H1 (cell line): ENCODE data around the gene ZMYM2. TPM values are rescaled to one million over a fixed set of nuclear protein-coding genes. Genes with fewer than 3 reads are reported as not detected.

Experiments used
- CTCF ChIA-PET: fragments of 300-600 bp; sonication (Branson Sonifier 250); formaldehyde crosslinking; loops from one replicate; lab custom pipeline; 2021; ENCODE audit not compliant: partially characterized antibody; lab: Charles Lee
- POLR2A ChIA-PET: fragments of 300-600 bp; sonication (Branson Sonifier 250); formaldehyde crosslinking; loops from one replicate; lab custom pipeline; 2021; ENCODE audit warnings: inconsistent platforms; ENCODE audit not compliant: partially characterized antibody; lab: Charles Lee
- DNase-seq, 2 experiments: peaks; one replicate each; pipeline versions ENCODE4 v3.0.0 to v3.0.0-alpha.2; 2010 to 2022; ENCODE audit warnings: low spot score in 2 of 2, low read depth in 1 of 2, mixed read lengths in 1 of 2
- FAIRE-seq: peaks from 2 replicates; lab custom pipeline; 2011; peaks lifted over from hg19 to GRCh38; lab: Jason Lieb, UNC
- H2AFZ ChIP-seq: 2 replicates; pipeline ENCODE4 v1.8.1; 2012; ENCODE audit warnings: low read length, inconsistent platforms
- H2AK5ac ChIP-seq: 2 replicates; pipeline ENCODE4 v1.6.1; 2013; ENCODE audit warnings: low read depth, low read length
- H2BK120ac ChIP-seq: replicated peaks from 2 replicates; pipeline ENCODE3; 2013; ENCODE audit warnings: low read depth, low read length, inconsistent platforms
- H2BK12ac ChIP-seq: 2 replicates; pipeline ENCODE4 v1.6.1; 2013; ENCODE audit warnings: low read depth, low read length
- H2BK15ac ChIP-seq: 2 replicates; pipeline ENCODE4 v1.6.1; 2013; ENCODE audit warnings: low read length
- H2BK20ac ChIP-seq: 2 replicates; pipeline ENCODE4 v1.6.1; 2013; ENCODE audit warnings: low read length
- H2BK5ac ChIP-seq: 2 replicates; pipeline ENCODE4 v1.6.1; 2013; ENCODE audit warnings: low read depth, low read length
- H3K14ac ChIP-seq: 2 replicates; pipeline ENCODE4 v1.6.1; 2013; ENCODE audit warnings: inconsistent platforms; ENCODE audit not compliant: insufficient read length
- H3K18ac ChIP-seq: 2 replicates; pipeline ENCODE4 v1.6.1; 2013; ENCODE audit warnings: low read length; ENCODE audit errors: extremely low read depth
- H3K23ac ChIP-seq: 2 replicates; pipeline ENCODE4 v1.6.1; 2013; ENCODE audit warnings: inconsistent platforms; ENCODE audit not compliant: insufficient read length
- H3K23me2 ChIP-seq: 2 replicates; pipeline ENCODE4 v1.6.1; 2013; ENCODE audit warnings: low read depth, low read length
- H3K27ac ChIP-seq: 2 replicates; pipeline ENCODE4 v1.6.1; 2011; ENCODE audit warnings: low read depth, low read length, inconsistent platforms
- H3K27me3 ChIP-seq, 4 experiments: replicated peaks in 1 of 4; 1 replicate in 1 of 4; 2 replicates in 3 of 4; pipeline versions ENCODE4 v1.6.1 to v1.8.1; 2011 to 2013; ENCODE audit warnings: low read length in 3 of 4, mild to moderate bottlenecking in 3 of 4, inconsistent platforms in 2 of 4, mixed read lengths in 2 of 4, moderate library complexity in 1 of 4; ENCODE audit not compliant: control insufficient read depth in 3 of 4, insufficient read depth in 3 of 4; ENCODE audit errors: extremely low read depth in 1 of 4
- H3K36me3 ChIP-seq, 4 experiments: 2 replicates each; pipeline versions ENCODE4 v1.6.1 to v1.8.1; 2011 to 2013; ENCODE audit warnings: mild to moderate bottlenecking in 4 of 4, low read length in 3 of 4, moderate library complexity in 2 of 4, control low read depth in 1 of 4, inconsistent platforms in 1 of 4; ENCODE audit not compliant: insufficient read depth in 4 of 4, control insufficient read depth in 2 of 4
- H3K4ac ChIP-seq: replicated peaks from 2 replicates; pipeline ENCODE3; 2013; ENCODE audit warnings: low read length, low read depth, mixed read lengths, inconsistent platforms; ENCODE audit not compliant: insufficient read length
- H3K4me1 ChIP-seq, 4 experiments: replicated peaks in 1 of 4; 1 replicate in 1 of 4; 2 replicates in 3 of 4; pipeline versions ENCODE4 v1.6.1 to v1.8.1; 2011 to 2013; ENCODE audit warnings: low read length in 3 of 4, inconsistent platforms in 2 of 4, mixed read lengths in 1 of 4; ENCODE audit not compliant: insufficient read depth in 4 of 4, control insufficient read depth in 3 of 4
- H3K4me2 ChIP-seq, 2 experiments: 2 replicates each; pipeline versions ENCODE4 v1.6.1 to v1.8.1; 2011 to 2013; ENCODE audit warnings: low read depth in 2 of 2, low read length in 2 of 2, control low read depth in 1 of 2, inconsistent platforms in 1 of 2, mild to moderate bottlenecking in 1 of 2; ENCODE audit not compliant: insufficient read depth in 1 of 2
- H3K4me3 ChIP-seq, 4 experiments: fragments of 200-600, 300-600 bp in 1 of 4; sonication (generic), shearing (Covaris generic), sonication (Bioruptor Twin) in 1 of 4; 2 replicates each; pipeline versions ENCODE4 v1.5.1 to v1.8.1; 2011 to 2016; ENCODE audit warnings: low read length in 4 of 4, low read depth in 3 of 4, control low read depth in 2 of 4, inconsistent platforms in 2 of 4, mild to moderate bottlenecking in 2 of 4, mixed read lengths in 1 of 4, moderate library complexity in 1 of 4; ENCODE audit not compliant: insufficient read depth in 2 of 4; ENCODE audit errors: extremely low read depth in 1 of 4
- H3K56ac ChIP-seq: replicated peaks from 2 replicates; pipeline ENCODE3; 2013; ENCODE audit warnings: low read depth, mild to moderate bottlenecking, mixed read lengths, low read length, inconsistent platforms; ENCODE audit not compliant: insufficient read length
- H3K79me1 ChIP-seq: 2 replicates; pipeline ENCODE4 v1.6.1; 2013; ENCODE audit warnings: low read depth, low read length, control low read depth
- H3K79me2 ChIP-seq, 2 experiments: 2 replicates each; pipeline versions ENCODE4 v1.6.1 to v1.8.1; 2012 to 2013; ENCODE audit warnings: low read length in 2 of 2, mild to moderate bottlenecking in 2 of 2, inconsistent platforms in 1 of 2; ENCODE audit not compliant: insufficient read depth in 2 of 2, control insufficient read depth in 1 of 2
- H3K9ac ChIP-seq, 4 experiments: replicated peaks in 1 of 4; 1 replicate in 1 of 4; 2 replicates in 3 of 4; pipeline versions ENCODE4 v1.6.1 to v1.8.1; 2011 to 2013; ENCODE audit warnings: low read depth in 3 of 4, low read length in 3 of 4, control low read depth in 2 of 4, mild to moderate bottlenecking in 2 of 4, moderate library complexity in 2 of 4, inconsistent platforms in 1 of 4; ENCODE audit errors: extremely low read depth in 1 of 4
- H3K9me3 ChIP-seq, 2 experiments: 2 replicates each; pipeline versions ENCODE4 v1.6.1 to v1.8.1; 2012 to 2013; ENCODE audit warnings: mild to moderate bottlenecking in 2 of 2, moderate library complexity in 2 of 2, control low read depth in 1 of 2, inconsistent platforms in 1 of 2, low read depth in 1 of 2, low read length in 1 of 2, mixed read lengths in 1 of 2; ENCODE audit not compliant: insufficient read depth in 2 of 2
- H4K20me1 ChIP-seq, 2 experiments: replicated peaks in 1 of 2; 2 replicates each; pipeline versions ENCODE3 to v1.8.1; 2011 to 2013; ENCODE audit warnings: inconsistent platforms in 2 of 2, low read length in 2 of 2, mild to moderate bottlenecking in 1 of 2; ENCODE audit not compliant: insufficient read depth in 2 of 2, control insufficient read depth in 1 of 2
- H4K5ac ChIP-seq: 2 replicates; pipeline ENCODE4 v1.6.1; 2013; ENCODE audit warnings: low read length, low read depth, mixed read lengths, inconsistent platforms; ENCODE audit not compliant: insufficient read length
- H4K8ac ChIP-seq: 2 replicates; pipeline ENCODE4 v1.8.0; 2013; ENCODE audit warnings: mild to moderate bottlenecking, moderate library complexity, low read length, inconsistent platforms; ENCODE audit not compliant: insufficient read depth; ENCODE audit errors: extremely low read depth
- H4K91ac ChIP-seq: replicated peaks from 2 replicates; pipeline ENCODE3; 2013; ENCODE audit warnings: low read length, mixed read lengths, inconsistent platforms; ENCODE audit not compliant: insufficient read length
- ASH2L ChIP-seq: fragments of 200-600, 300-600 bp; sonication (generic); IDR thresholded peaks from one replicate; pipeline ENCODE4 v1.7.1; 2017; ENCODE audit warnings: low read length
- BACH1 ChIP-seq: IDR thresholded peaks from 2 replicates; pipeline ENCODE4 v1.6.1; 2012; ENCODE audit warnings: low read length, improper control_type of control experiment
- CBX8 ChIP-seq: fragments of 300-800, 300-1000 bp; sonication (generic); IDR thresholded peaks from 2 replicates; pipeline ENCODE4 v1.7.1; 2016; ENCODE audit warnings: low read depth, low read length, borderline replicate concordance
- CTBP2 ChIP-seq: IDR thresholded peaks from 2 replicates; pipeline ENCODE4 v1.7.0; 2011; ENCODE audit warnings: borderline replicate concordance, mild to moderate bottlenecking, moderate library complexity, mixed read lengths, low read length; ENCODE audit not compliant: insufficient read depth, insufficient read length
- EZH2 ChIP-seq: fragments of 200-600 bp; sonication (generic); IDR thresholded peaks from 2 replicates; pipeline ENCODE4 v1.7.1; 2012; ENCODE audit warnings: low read depth, mild to moderate bottlenecking, moderate library complexity, low read length, inconsistent platforms; ENCODE audit not compliant: severe bottlenecking
- GABPA ChIP-seq: IDR thresholded peaks from 2 replicates; pipeline ENCODE4 v1.6.1; 2011; ENCODE audit warnings: mild to moderate bottlenecking, low read length, moderate library complexity, borderline replicate concordance; ENCODE audit not compliant: insufficient read depth
- JUN ChIP-seq: IDR thresholded peaks from 2 replicates; pipeline ENCODE4 v1.6.1; 2011; ENCODE audit warnings: low read depth, mild to moderate bottlenecking, improper control_type of control experiment, low read length
- KDM1A ChIP-seq: fragments of 200-600, 300-600 bp; sonication (generic); IDR thresholded peaks from 2 replicates; pipeline ENCODE4 v1.7.1; 2016; ENCODE audit warnings: mild to moderate bottlenecking, low read length, borderline replicate concordance
- POU5F1 ChIP-seq: IDR thresholded peaks from 2 replicates; pipeline ENCODE4 v1.6.1; 2011; ENCODE audit warnings: low read depth, mild to moderate bottlenecking, low read length, moderate library complexity
- RNF2 ChIP-seq: fragments of 200-900, 300-1000 bp; sonication (generic); IDR thresholded peaks from 2 replicates; pipeline ENCODE4 v1.7.1; 2016; ENCODE audit warnings: borderline replicate concordance, low read depth, mild to moderate bottlenecking, antibody characterized with exemption, low read length; ENCODE audit not compliant: poor library complexity, severe bottlenecking; ENCODE audit errors: missing control alignments
- SP2 ChIP-seq: IDR thresholded peaks from 2 replicates; pipeline ENCODE4 v1.6.1; 2012; ENCODE audit warnings: mild to moderate bottlenecking, low read length, inconsistent platforms
- SP4 ChIP-seq: IDR thresholded peaks from 2 replicates; pipeline ENCODE4 v1.6.1; 2012; ENCODE audit warnings: low read length, inconsistent platforms
- SRF ChIP-seq: IDR thresholded peaks from 2 replicates; pipeline ENCODE4 v1.6.1; 2011; ENCODE audit warnings: mild to moderate bottlenecking, low read depth, low read length, moderate library complexity
- TBP ChIP-seq: IDR thresholded peaks from 2 replicates; pipeline ENCODE4 v1.6.1; 2011; ENCODE audit warnings: low read depth, low read length, improper control_type of control experiment
- YY1 ChIP-seq: IDR thresholded peaks from 2 replicates; pipeline ENCODE4 v1.6.1; 2011; ENCODE audit warnings: low read depth, mild to moderate bottlenecking, low read length
- WGBS, 2 experiments: shearing (Covaris generic) in 1 of 2; methylation state at CpG; one replicate each; pipeline versions ENCODE4 v1.1.6 to v1.1.7; 2013 to 2015; ENCODE audit warnings: low lambda C conversion rate in 2 of 2, mixed read lengths in 2 of 2, inconsistent platforms in 1 of 2, low coverage in 1 of 2, missing lambda C conversion rate in 1 of 2; ENCODE audit not compliant: insufficient replicate concordance in 2 of 2, insufficient coverage in 1 of 2, insufficient read length in 1 of 2; ENCODE audit errors: extremely low coverage in 1 of 2, missing lambda C conversion rate in 1 of 2; 5-methylcytosine and 5-hydroxymethylcytosine counted together
- polyA plus RNA-seq, 7 experiments: library from polyadenylated mRNA; depleted of rRNA in 3 of 7; stranded (reverse) in 5 of 7; unstranded in 2 of 7; fragments of >200 nt in 5 of 7; fragments of 200-250 nt in 2 of 7; gene quantifications; 1 replicate in 5 of 7; 2 replicates in 1 of 7; 4 replicates in 1 of 7; pipeline versions ENCODE4 v1.2.1 to v1.2.3, GENCODE V29; 2011 to 2013; ENCODE audit warnings: missing spikeins in 2 of 7, mixed read lengths in 2 of 7
- total RNA-seq: library from RNA; stranded (reverse); fragmentation: NEBNext Ultra II Directional; extraction: Animal tissue kit (Norgen Biotek cat#: 25700); gene quantifications from 2 replicates; pipeline ENCODE4 v1.2.1, GENCODE V29; 2021

ZMYM2 gene
- total and polyA plus RNA-seq, 2 of the 8 experiments (the other 6 are each of a cell fraction or from before 2014, with no cell fraction given), result 41.2 to 159 TPM

DNA sequence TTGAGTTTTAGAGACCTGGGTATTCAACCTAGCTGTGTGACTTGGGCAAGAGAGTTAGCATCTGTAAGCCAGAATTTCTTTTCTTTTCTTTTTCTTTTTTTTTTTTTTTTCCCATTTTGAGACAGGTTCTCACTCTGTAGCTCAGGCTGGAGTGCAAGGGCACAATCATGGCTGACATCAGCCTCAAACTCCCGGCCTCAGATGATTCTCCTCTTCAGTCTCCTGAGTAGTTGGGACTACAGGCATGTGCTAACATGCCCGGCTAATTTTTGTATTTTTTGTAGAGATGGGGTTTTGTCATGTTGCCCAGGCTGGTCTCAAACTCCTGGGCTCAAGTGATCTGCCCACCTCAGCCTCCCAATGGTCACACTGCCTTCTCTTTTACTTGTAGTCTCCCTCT, 33.0 kb downstream of the ZMYM2 start:
- H3K36me3 ChIP-seq, result peaks cover 4 to 40% (median 24%) of the 10 kb centered on the region in 4 experiments
- no peak overlapping the region for H2BK5ac ChIP-seq
- peaks cover 4 to 100% of the 10 kb centered on the region in 2 experiments; a peak in 3 of 4 replicates for H3K79me2 ChIP-seq

More for the DNA sequence above, 33.0 kb downstream of the ZMYM2 start:
- H3K18ac ChIP-seq, result no peak overlapping the region
- H3K23me2 ChIP-seq, result no peaks in the 10 kb centered on the region; the same call in 1 of the 2 replicates
- TF ChIP-seq BACH1 (no peak), SP4 (no peak), GABPA (no peak), CBX8 (no peak), RNF2 (no peak), SP2 (no peak), KDM1A (no peak), ASH2L (no peak), YY1 (no peak), CTBP2 (no peak), TBP (no peak), SRF (no peak), POU5F1 (no peak), JUN (no peak), EZH2 (no peak)
- no peak overlapping the region for H4K91ac ChIP-seq
- H3K4me1 ChIP-seq, result no peaks in the 10 kb centered on the region
- no peak overlapping the region for H3K56ac ChIP-seq
- H4K20me1 ChIP-seq, result peaks cover 13% of the 10 kb centered on the region in 2 experiments
- H3K4me3 ChIP-seq, result no peak overlapping the region
- H2BK15ac ChIP-seq, result no peak overlapping the region
- no peaks in the 10 kb centered on the region for H3K79me1 ChIP-seq
- H3K9me3 ChIP-seq, result no peaks in the 10 kb centered on the region
- FAIRE-seq (no peak), DNase-seq (no peak)
- H3K9ac ChIP-seq, result no peak overlapping the region
- H3K4me2 ChIP-seq, result no peak overlapping the region
- H4K8ac ChIP-seq, result no peak overlapping the region
- no peak overlapping the region for H2AFZ ChIP-seq
- no peak overlapping the region for H4K5ac ChIP-seq
- H3K4ac ChIP-seq, result no peak overlapping the region
- H2BK120ac ChIP-seq, result no peak overlapping the region
- H2AK5ac ChIP-seq, result no peak overlapping the region
- no peak overlapping the region for H2BK12ac ChIP-seq
- H3K14ac ChIP-seq, result no peak overlapping the region
- ChIA-PET POLR2A (no interaction called here), CTCF (no interaction called here)
- WGBS, 2 experiments, result 82% methylated on average over 2 of the region's 2 CpGs; no CpG with 5 or more reads in 1 of the 2 experiments
- H3K23ac ChIP-seq, result no peak overlapping the region
- no peaks in the 10 kb centered on the region for H3K27me3 ChIP-seq
- H3K27ac ChIP-seq, result no peak overlapping the region
- no peak overlapping the region for H2BK20ac ChIP-seq
